BE2C (cell line): ENCODE measurements around the gene WAPL.

Experiments
- DNase-seq: peaks from one replicate; pipeline ENCODE4 v3.0.0-alpha.2; 2020
- H3K27me3 ChIP-seq: fragments of 250-450 bp; sonication (Bioruptor Pico); 2 replicates; pipeline ENCODE4 v1.5.1; 2020; ENCODE audit warnings: mild to moderate bottlenecking
- H3K36me3 ChIP-seq: fragments of 250-450 bp; sonication (Bioruptor Pico); 2 replicates; pipeline ENCODE4 v1.5.1; 2020; ENCODE audit warnings: mild to moderate bottlenecking
- H3K4me1 ChIP-seq: fragments of 250-450 bp; sonication (Bioruptor Pico); 2 replicates; pipeline ENCODE4 v1.5.1; 2020
- H3K4me3 ChIP-seq: 2 replicates; pipeline ENCODE4 v1.5.1; 2011; ENCODE audit warnings: low read depth, low read length
- H3K9me3 ChIP-seq: fragments of 250-450 bp; sonication (Bioruptor Pico); 2 replicates; pipeline ENCODE4 v1.5.1; 2020
- TF ChIP-seq, protein P1 (sequence below): IDR thresholded peaks from 2 replicates; pipeline ENCODE4 v1.5.1; 2012; ENCODE audit warnings: mild to moderate bottlenecking, low read depth, low read length

WAPL gene

DNA sequence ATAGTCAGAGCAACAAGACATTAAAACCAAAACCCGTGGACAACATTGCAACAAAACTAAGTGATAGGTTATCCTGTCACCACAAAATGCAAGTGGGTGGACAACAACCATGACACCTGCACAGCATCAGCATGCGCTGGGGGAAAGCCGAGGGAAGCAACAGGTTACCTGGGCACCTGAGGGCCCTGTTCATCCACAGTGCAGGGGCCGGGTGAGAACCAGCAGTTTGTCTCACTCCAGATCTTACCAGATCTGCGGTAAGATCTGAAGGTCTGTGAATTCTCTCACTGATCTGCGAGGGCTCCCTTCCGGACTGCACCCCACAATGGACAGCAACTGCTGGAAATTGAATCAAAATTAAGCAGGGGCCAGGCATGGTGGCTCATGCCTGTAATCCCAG, 124.5 kb downstream of the WAPL start:
- no peak overlapping the region for H3K4me3 ChIP-seq
- H3K27me3 ChIP-seq = peaks cover 13% of the 10 kb centered on the region
- TF ChIP-seq, protein P1, sequence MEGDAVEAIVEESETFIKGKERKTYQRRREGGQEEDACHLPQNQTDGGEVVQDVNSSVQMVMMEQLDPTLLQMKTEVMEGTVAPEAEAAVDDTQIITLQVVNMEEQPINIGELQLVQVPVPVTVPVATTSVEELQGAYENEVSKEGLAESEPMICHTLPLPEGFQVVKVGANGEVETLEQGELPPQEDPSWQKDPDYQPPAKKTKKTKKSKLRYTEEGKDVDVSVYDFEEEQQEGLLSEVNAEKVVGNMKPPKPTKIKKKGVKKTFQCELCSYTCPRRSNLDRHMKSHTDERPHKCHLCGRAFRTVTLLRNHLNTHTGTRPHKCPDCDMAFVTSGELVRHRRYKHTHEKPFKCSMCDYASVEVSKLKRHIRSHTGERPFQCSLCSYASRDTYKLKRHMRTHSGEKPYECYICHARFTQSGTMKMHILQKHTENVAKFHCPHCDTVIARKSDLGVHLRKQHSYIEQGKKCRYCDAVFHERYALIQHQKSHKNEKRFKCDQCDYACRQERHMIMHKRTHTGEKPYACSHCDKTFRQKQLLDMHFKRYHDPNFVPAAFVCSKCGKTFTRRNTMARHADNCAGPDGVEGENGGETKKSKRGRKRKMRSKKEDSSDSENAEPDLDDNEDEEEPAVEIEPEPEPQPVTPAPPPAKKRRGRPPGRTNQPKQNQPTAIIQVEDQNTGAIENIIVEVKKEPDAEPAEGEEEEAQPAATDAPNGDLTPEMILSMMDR = no peak
- H3K36me3 ChIP-seq = no peaks in the 10 kb centered on the region
- H3K9me3 ChIP-seq = no peaks in the 10 kb centered on the region
- no peak for DNase-seq
- no peaks in the 10 kb centered on the region for H3K4me1 ChIP-seq

DNA sequence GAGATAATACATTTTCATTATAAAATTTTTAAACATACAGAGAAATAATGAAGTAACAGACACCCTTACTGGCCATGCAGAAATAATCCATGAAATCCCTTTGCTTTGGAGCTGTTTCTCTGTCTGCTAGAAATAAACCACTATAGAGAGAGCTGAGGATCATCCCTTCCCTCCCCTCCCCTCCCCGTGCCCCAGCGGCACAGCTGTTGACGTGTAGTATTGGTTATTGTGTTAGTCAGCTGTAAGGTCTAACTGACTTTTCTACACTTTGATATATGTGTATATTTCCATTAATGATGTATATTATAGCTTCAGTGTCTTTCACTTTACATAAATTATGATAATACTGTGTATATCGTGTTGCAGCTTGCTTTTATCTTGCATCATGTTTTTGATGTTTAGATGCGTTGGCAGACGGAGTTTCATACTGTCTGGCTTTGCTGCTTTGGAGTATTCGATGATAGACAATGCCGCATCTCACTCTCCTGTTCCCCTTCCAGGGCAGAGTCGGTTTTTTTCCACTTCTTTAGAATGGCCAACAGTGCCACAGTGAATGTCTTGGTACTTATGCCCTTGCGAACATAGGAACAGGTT, 127.6 kb downstream of the WAPL start:
- H3K4me1 ChIP-seq = no peaks in the 10 kb centered on the region
- H3K36me3 ChIP-seq = no peaks in the 10 kb centered on the region
- no peak overlapping the region for H3K4me3 ChIP-seq
- TF ChIP-seq, protein P1 = no peak
- H3K9me3 ChIP-seq = no peaks in the 10 kb centered on the region
- no peaks in the 10 kb centered on the region for H3K27me3 ChIP-seq
- DNase-seq = no peak

DNA sequence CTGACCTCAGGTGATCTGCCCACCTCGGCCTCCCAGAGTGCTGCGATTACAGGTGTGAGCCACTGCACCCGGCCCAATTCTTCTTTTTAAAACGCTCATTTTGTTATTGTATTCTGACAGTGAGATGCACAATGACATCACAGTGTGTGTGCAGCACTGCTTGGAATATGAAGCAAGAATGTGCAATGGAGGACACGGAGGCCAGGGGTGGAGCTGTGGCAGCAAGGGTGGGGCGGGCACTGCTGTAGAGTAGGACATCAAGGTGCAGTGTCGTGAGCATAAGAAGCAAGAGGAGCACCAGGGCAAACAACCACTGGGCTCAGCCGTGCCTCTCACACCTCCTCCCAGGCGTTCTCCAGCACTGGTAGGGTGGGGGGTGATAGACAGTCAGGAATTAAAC, 128.2 kb downstream of the WAPL start:
- no peaks in the 10 kb centered on the region for H3K36me3 ChIP-seq
- DNase-seq = no peak
- TF ChIP-seq, protein P1 = no peak
- no peaks in the 10 kb centered on the region for H3K9me3 ChIP-seq
- no peak overlapping the region for H3K4me3 ChIP-seq
- H3K4me1 ChIP-seq = no peaks in the 10 kb centered on the region
- H3K27me3 ChIP-seq = no peaks in the 10 kb centered on the region

DNA sequence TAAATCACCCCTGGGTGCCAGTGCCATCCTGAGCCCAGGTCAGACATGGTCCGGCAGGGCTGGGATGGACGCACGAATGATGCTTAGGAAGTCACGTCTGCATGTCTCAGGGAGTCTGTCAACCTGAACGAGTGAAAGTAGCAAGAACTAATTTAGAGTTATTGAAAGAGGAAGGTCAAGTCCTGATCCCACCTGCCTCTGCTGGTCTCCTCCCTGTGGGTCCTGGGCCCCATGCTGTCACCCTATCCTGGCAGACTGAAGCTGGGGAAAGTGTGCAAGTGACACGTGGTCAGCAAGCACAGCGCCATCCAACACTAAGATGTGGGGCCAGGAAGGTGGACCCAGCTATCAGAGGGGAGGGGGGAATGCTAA, 128.9 kb downstream of the WAPL start:
- no peak for DNase-seq
- H3K9me3 ChIP-seq = no peaks in the 10 kb centered on the region
- H3K4me3 ChIP-seq = no peak overlapping the region
- H3K27me3 ChIP-seq = no peaks in the 10 kb centered on the region
- no peaks in the 10 kb centered on the region for H3K36me3 ChIP-seq
- TF ChIP-seq, protein P1 = no peak
- no peaks in the 10 kb centered on the region for H3K4me1 ChIP-seq

DNA sequence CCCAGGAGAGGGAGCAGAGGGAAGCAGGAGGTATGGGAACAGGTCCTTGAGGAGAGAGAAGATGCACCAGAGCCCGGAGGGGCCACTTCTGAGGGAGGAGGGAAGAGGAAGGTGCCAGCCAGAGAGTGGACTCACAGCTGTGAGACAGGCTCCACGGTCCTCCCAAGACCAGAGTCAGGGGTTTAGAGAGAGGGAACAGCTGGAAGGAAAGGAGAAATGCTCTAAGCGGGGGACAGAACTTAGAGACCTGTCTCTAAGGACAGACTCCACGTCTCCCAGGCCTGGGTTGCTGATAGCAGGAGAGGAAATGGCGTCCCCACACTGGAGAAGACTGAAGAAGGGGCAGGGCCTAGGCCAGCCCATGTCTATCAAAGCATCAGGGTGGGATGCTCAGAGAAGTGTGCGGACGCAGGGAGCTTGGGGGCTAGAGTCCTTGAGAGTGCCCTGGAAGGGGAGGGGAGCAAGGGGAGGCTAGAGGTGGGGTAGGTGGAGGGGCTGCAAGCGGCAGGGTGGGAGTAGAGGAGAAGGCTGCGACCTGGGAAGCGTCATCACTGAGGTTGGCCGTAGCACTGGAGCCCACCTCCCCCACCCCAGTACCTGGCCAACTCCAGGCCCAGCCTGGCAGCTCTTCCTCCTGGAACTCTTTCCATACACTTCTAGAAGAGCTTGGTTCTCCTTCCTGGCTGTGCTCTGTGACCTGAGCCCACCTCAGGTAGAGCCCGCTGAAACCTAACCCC, 129.4 kb downstream of the WAPL start:
- no peaks in the 10 kb centered on the region for H3K27me3 ChIP-seq

More for the DNA sequence above, 129.4 kb downstream of the WAPL start:
- H3K9me3 ChIP-seq = no peaks in the 10 kb centered on the region
- no peaks in the 10 kb centered on the region for H3K36me3 ChIP-seq
- H3K4me1 ChIP-seq = no peaks in the 10 kb centered on the region
- no peak overlapping the region for H3K4me3 ChIP-seq
- no peak for DNase-seq
- TF ChIP-seq, protein P1 = no peak
